Kasumi-1 (cell line): ENCODE measurements around the gene INPP4A.

Experiments used
- DNase-seq, 2 experiments: peaks; one replicate each; lab custom pipeline; 2025; lab: John Stamatoyannopoulos, UW

The INPP4A gene

GRCh38 chr2:98496750-98497493 lies 52.3 kb downstream of the INPP4A start:
- no peak for DNase-seq

DNA sequence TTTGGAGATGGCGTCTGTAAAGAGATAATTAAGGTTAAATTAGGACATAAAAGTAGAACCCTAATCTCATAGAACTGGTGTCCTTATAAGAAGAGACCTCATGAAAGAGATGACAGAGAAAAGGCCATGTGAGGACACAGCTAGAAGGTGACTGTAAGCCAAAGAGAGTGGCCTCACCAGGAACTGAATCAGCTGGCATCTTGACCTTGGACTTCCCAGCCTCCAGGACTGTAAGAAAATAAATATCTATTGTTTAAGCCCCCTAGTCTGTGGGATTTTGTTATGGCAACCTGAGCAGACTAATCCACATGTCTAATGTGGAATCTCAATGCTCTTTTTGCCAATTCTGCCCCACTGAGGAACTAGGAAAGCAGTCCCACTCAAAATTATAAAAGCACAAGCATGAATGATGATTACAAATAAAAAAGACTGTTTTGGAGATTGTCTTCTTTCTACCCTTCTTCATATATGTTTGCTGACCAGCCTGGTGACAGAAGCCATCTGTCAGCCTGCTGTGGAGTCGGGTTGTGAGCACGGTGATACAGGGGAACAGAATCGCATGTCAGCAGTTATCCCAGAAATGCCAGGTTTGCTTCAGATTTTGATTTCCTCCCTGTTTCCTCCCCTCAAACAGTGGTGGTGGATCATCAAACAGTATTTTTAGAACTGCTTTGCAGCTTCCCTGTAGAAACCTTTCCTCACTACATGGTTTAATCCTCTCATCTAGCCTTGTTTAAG lies 54.2 kb downstream of the INPP4A start:
- DNase-seq, result no peak

GRCh38 chr2:98500561-98500960 lies 55.9 kb downstream of the INPP4A start:
- no peak for DNase-seq

DNA sequence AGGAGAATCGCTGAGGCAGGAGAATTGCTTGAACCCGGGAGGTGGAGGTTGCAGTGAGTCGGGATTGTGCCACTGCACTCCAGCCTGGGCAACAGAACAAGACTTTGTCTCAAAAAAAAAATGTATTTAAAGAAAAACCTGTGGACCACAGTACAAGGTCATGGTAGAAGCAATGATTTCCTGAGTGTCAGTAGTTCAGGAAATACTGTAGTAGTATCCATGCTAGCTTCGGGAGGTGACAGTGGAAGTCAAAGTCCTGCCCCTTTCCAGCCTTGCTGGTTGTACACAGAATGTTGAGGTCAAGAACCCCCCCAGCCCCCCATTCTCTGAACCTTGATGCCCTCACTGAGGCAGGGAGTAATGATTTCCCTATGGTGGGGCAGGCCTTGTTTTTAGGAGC lies 56.6 kb downstream of the INPP4A start:
- DNase-seq, result no peak

- DNase-seq, result no peak
Measured at GRCh38 chr2:98501876-98502275, 57.2 kb downstream of the INPP4A start.

DNA sequence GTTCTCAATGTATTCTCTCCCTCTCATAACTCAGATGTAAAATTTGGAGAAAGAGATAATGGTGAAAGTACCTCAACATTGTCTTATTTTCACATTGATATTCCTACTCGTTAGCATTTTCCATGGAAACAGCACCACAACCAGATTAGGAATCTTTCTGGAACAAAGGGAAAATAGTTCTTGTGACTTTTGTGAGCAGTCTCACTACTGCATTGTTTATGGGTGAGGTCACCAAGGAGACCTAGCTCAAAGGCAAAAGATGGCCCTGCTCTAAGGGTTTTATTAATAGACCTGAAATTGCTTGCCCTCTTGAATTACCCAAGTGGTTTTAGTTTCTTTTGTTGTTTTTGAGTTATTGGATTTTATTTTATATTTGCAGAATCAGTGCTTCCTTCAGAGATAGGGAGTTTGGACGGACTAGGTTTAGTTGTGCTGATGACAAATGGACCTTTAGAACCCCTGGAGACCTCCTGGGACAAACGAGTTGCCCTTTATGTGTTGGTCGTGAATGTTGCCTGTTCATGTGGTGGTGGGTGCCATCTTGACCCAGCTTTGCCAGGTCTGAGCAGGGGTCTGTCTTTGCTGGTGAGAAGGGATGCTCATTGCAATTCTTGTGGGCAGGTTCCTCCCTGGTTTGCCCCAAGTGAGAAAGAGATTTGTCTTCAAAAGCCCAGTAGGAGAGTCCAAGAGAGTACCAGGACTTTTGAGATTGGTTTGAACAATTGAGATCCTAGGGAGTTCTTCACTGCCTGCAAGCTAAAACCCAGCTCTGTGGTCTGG lies 58.1 kb downstream of the INPP4A start:
- no peak for DNase-seq

- no peak for DNase-seq
Measured at GRCh38 chr2:98503481-98504105, 58.9 kb downstream of the INPP4A start.

DNA sequence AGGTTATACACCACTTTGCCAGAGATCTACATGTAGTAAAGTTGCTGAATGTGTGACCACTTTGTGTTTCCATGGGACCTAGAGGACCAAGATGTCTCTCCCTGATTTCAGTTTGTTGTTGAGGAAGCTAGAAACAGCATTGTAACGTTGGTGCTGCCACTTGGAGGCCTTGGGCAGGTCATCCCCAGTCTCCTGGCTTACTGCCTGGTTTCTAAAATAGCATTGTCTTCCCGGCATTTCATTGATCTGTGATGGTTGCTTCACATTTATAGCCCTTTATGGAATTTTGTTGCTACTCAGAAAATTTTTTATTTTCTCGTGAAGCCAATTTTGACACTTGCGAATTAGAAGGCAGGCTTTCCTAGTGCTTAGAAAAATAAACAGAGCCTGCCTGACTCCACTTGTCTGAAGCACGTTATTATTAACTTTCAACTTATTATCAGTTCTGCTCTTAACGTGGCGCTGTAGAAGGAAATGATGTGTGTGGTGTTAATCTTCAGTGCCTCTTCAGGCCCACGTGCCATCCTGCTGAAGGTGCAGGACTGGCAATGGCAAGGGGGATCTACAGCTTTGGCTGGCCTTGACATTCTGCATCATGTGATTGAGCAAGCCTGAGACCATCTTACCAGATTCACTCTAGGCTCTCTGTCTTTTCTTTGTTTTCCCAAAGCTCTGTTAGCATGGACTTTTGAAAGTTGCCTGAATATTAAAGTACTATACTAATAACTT lies 59.9 kb downstream of the INPP4A start:
- no peak for DNase-seq

DNA sequence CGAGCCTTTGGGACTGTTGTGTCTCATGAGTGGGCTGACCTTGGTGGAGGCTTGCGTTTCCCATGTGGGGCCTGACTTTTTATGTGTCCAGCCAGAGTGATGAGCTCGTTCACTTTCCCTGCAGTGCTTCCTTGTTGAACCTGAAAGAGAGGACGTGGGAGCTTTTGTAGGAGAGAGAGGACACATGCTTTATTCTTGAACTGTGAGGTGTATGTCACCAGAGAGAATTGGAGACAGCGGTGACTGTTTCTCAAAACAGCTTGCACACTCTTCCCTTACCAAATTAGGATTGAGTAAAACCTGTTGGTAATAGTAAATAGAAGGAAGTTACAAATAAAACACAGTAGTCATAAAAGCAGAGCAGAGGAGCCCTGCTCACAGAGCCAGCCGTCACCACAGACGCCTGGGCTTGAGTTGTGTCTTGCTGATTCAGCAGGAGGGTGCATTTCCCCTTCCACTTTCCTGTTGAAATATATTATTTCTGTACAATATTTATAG lies 60.7 kb downstream of the INPP4A start:
- DNase-seq, result peak; percentile 58 to 71

DNA sequence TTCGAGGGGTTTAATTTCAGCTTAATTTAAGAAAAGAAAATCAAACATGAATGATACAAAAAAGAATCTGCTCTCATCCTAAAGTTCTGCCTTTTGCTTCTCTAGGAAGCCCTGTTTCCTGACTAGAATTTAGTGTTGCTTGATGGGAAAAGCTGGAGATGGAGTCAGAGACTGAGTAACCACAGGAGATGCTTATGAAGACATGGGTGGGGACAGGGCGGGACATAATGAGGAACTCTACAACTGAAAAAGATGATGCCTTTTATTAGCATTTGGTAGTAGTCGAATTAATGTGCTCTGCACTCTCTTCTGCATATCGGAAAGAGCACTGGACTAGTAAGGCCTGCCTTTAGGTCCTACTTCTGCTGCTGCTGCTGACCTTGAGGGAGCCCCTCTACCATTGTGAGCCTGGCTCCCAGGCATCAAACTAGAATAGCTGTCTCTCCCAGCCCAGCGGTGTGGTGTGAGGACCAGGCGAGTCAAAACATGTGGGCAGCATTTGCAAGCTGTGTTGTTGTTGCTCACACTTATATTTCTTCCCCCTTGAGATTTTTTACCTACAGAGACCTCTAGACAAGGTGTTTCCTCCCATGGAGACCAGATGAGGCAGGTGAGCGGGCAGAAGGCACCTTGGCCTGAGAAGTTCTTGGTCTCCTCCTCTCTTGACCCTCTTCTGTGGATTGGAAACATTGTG lies 61.5 kb downstream of the INPP4A start:
- DNase-seq, result peak; percentile 9 to 21

GRCh38 chr2:98506881-98507280 lies 62.2 kb downstream of the INPP4A start:
- DNase-seq, result no peak

DNA sequence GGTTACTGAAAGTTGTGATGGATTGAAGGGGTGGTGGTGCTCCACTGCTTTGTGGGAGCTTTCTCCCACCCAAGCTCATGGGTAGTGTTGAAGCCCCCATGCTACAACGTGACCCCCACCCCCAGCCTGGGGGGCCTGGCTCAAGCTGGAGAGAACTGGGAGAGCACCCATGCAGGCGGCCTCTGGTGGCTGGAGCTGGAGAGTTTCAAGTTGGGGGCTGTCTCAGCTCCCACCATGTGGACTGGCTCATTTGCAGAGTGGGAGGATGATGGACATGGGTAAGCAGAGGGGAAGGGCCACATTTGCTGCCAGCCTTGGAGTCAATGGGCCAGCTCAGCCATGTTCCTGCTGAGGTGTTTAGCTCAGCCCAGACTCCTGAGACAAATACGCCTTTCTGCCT lies 62.8 kb downstream of the INPP4A start:
- DNase-seq, result no peak

DNA sequence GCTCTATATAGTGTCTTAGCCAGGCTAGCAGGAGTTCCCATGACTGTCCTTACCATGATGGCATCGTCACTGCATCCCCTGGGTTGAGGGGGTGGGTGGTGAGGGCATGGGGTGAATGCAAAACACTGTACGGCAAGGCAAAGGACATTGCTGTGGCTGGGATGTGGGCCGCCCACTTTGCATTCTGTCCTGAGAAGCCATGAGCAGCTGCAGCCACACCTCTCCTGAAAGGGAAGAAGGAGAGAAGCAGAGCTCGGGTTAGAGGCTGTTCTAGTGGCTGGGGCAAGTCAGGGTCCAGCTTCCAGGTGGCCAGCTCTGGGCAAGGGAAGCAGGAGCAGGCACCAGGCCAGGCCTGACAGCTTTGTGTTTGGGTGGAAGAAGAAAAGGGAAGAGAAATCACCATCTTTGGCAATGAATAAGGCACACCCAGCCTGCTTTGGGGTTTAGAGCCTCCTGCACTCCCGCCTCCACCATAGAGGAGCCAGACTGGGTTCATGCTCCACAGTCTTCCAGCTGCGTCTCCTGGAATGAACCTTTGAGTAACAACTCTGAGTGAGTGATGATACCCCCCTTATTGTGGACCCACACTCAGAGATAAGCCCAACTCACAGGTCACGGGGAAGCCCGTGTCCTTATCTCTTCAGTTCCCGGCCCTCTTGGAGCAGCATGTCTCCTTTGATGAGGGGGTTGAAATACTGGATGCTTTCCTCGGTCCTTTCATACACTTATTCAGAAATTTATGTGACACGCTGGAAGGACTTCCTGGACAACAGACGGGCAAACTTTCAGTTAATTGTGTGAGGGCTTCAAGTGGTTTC lies 63.4 kb downstream of the INPP4A start:
- DNase-seq, result no peak

GRCh38 chr2:98508709-98509066 lies 64.0 kb downstream of the INPP4A start:
- peak; percentile 19 to 48 for DNase-seq

- DNase-seq, result no peak
Measured at GRCh38 chr2:98509542-98510321, 65.1 kb downstream of the INPP4A start.

- DNase-seq, result no peak
Measured at GRCh38 chr2:98510322-98510662, 65.6 kb downstream of the INPP4A start.

- no peak for DNase-seq
Measured at GRCh38 chr2:98511981-98512380, 67.3 kb downstream of the INPP4A start.

DNA sequence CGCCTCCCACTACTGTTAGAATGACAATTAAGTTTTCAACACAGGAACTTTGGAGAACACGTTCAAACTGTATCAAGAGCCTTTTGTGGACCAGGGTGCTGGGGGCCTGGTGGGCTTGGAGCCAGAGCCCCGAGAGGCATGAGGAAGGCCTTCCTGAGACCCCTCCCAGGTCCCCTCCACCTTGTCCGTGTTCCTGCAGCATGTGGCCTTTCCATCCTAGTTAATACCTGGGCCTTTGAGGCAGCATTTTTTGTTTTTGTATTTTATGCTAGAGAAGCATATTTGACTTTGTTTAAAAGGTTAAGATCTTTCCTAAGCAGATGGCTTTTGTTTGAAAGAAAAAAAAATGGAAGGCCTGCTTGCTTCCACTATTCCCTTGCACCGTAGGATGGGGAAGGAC lies 68.0 kb downstream of the INPP4A start:
- no peak for DNase-seq

- no peak for DNase-seq
Measured at GRCh38 chr2:98514096-98514639, 69.5 kb downstream of the INPP4A start.
